HepG2 (cell line): Measurements from ENCODE around the gene FCHSD1. TPM values are rescaled to one million over a fixed set of nuclear protein-coding genes. Genes with fewer than 3 reads are reported as not detected.

ENCODE experiments used
- ATAC-seq: fragments of 200-7000 bp; cut with Tn5 transposase; 3 replicates; pipeline ENCODE4 v1.9.1; 2020; ENCODE audit warnings: mild to moderate bottlenecking, moderate library complexity
- BruUV-seq: library from RNA; stranded (reverse); fragments of 400-500 nt; replicated peaks from 2 replicates; lab custom pipeline; 2021; lab: Mats Ljungman, UMichigan
- CTCF ChIA-PET: fragments of 300-600 bp; formaldehyde crosslinking; extraction: SDS; loops from one replicate; lab custom pipeline; 2021; ENCODE audit warnings: low total read pairs, inconsistent platforms, low intra/inter-chr PET ratio; lab: Yijun Ruan, JAX
- POLR2A ChIA-PET: fragments of 350-600 bp; sonication (Branson Sonifier 250); formaldehyde crosslinking; loops from one replicate; lab custom pipeline; 2020; ENCODE audit warnings: antibody characterized with exemption, inconsistent platforms; lab: Yijun Ruan, JAX
- DNase-seq: peaks from one replicate; pipeline ENCODE4 v3.0.0-alpha.2; 2015; ENCODE audit warnings: low spot score
- FAIRE-seq: peaks from 3 replicates; lab custom pipeline; 2011; peaks lifted over from hg19 to GRCh38; lab: Jason Lieb, UNC
- H2AFZ ChIP-seq: one replicate; pipeline ENCODE4 v1.6.1; 2011; ENCODE audit warnings: low read length, inconsistent platforms
- H3K27ac ChIP-seq: fragments of 300-600 bp; 3 replicates; pipeline ENCODE4 v1.8.0; 2011; ENCODE audit warnings: mixed run types, mild to moderate bottlenecking, mixed read lengths, low read length, inconsistent platforms; ENCODE audit not compliant: insufficient read depth; ENCODE audit errors: extremely low read length
- H3K27me3 ChIP-seq, 2 experiments: fragments of 200-600 bp in 1 of 2; 2 replicates in 1 of 2; 3 replicates in 1 of 2; pipeline versions ENCODE4 v1.6.0 to v1.8.0; 2011; ENCODE audit warnings: low read length in 2 of 2, mild to moderate bottlenecking in 2 of 2, moderate library complexity in 2 of 2, inconsistent platforms in 1 of 2; ENCODE audit not compliant: insufficient read depth in 2 of 2, control insufficient read depth in 1 of 2
- H3K36me3 ChIP-seq, 2 experiments: fragments of 200-600 bp in 1 of 2; replicated peaks in 1 of 2; 2 replicates in 1 of 2; 3 replicates in 1 of 2; pipeline versions ENCODE4 v1.5.1 to v1.8.0; 2011; ENCODE audit warnings: low read length in 2 of 2, inconsistent platforms in 1 of 2; ENCODE audit not compliant: insufficient read depth in 2 of 2, control insufficient read depth in 1 of 2
- H3K4me1 ChIP-seq: 2 replicates; pipeline ENCODE4 v1.5.1; 2012; ENCODE audit warnings: low read length, inconsistent platforms; ENCODE audit not compliant: insufficient read depth
- H3K4me2 ChIP-seq: 2 replicates; pipeline ENCODE4 v1.6.0; 2011; ENCODE audit warnings: low read depth, low read length, inconsistent platforms
- H3K4me3 ChIP-seq, 3 experiments: fragments of 200-600 bp in 1 of 3; sonication (generic), shearing (Covaris generic) in 1 of 3; replicated peaks in 1 of 3; 2 replicates each; pipeline ENCODE4 v1.5.1; 2011 to 2016; ENCODE audit warnings: low read length in 3 of 3, inconsistent platforms in 2 of 3, low read depth in 2 of 3, mild to moderate bottlenecking in 2 of 3, control low read depth in 1 of 3, mixed read lengths in 1 of 3; ENCODE audit not compliant: insufficient read depth in 1 of 3
- H3K79me2 ChIP-seq: one replicate; pipeline ENCODE4 v1.6.1; 2011; ENCODE audit warnings: low read length, inconsistent platforms; ENCODE audit not compliant: insufficient read depth
- H3K9ac ChIP-seq: 2 replicates; pipeline ENCODE4 v1.6.0; 2011; ENCODE audit warnings: mild to moderate bottlenecking, low read depth, low read length, inconsistent platforms; ENCODE audit not compliant: insufficient read depth
- H3K9me3 ChIP-seq: 2 replicates; pipeline ENCODE4 v1.5.1; 2012; ENCODE audit warnings: mild to moderate bottlenecking, low read length
- H4K20me1 ChIP-seq: 2 replicates; pipeline ENCODE4 v1.6.0; 2011; ENCODE audit warnings: inconsistent platforms, mild to moderate bottlenecking, low read length, moderate library complexity; ENCODE audit not compliant: insufficient read depth
- GABPA ChIP-seq, 2 experiments: IDR thresholded peaks; 2 replicates each; pipeline ENCODE4 v1.6.1; 2011 to 2016; ENCODE audit warnings: low read depth in 2 of 2, low read length in 1 of 2, missing biosample characterization in 1 of 2, missing genetic modification characterization in 1 of 2
- HDAC6 ChIP-seq: fragments of 200-600 bp; sonication (generic); IDR thresholded peaks from 2 replicates; pipeline ENCODE4 v1.7.0; 2017; ENCODE audit warnings: mild to moderate bottlenecking, antibody characterized with exemption, low read length, low read depth
- HHEX ChIP-seq: IDR thresholded peaks from 2 replicates; pipeline ENCODE4 v1.6.1; 2016; ENCODE audit warnings: control low read depth
- PCBP2 ChIP-seq: fragments of 200-400 bp; formaldehyde crosslinking; optimal IDR thresholded peaks from 2 replicates; pipeline ENCODE3; 2018; ENCODE audit warnings: low read length, low read depth; ENCODE audit not compliant: poor library complexity, severe bottlenecking
- THYN1 ChIP-seq: sonication (generic); formaldehyde crosslinking; IDR thresholded peaks from 2 replicates; pipeline ENCODE4 v1.8.1; 2023; ENCODE audit warnings: low read depth, mild to moderate bottlenecking, moderate library complexity, missing genetic modification reagents, borderline replicate concordance
- ZFY ChIP-seq: sonication (generic); formaldehyde crosslinking; IDR thresholded peaks from 2 replicates; pipeline ENCODE4 v1.4.0; 2020; ENCODE audit warnings: missing genetic modification reagents
- ZNF343 ChIP-seq: sonication (generic); formaldehyde crosslinking; IDR thresholded peaks from 2 replicates; pipeline ENCODE4 v1.4.0; 2020; ENCODE audit warnings: mild to moderate bottlenecking, missing genetic modification reagents
- ZNF772 ChIP-seq: sonication (generic); formaldehyde crosslinking; IDR thresholded peaks from 2 replicates; pipeline ENCODE4 v1.5.0; 2020; ENCODE audit warnings: mild to moderate bottlenecking, missing genetic modification reagents
- WGBS: methylation state at CpG from one replicate; pipeline ENCODE4 v1.1.6; 2017; ENCODE audit warnings: low lambda C conversion rate; 5-methylcytosine and 5-hydroxymethylcytosine counted together
- in situ Hi-C: cut with HindIII; loops from 2 replicates; pipeline ENCODE4 v1.10.0; 2017; ENCODE audit warnings: low pct_unique_long_range_greater_than_20kb; ENCODE audit not compliant: extremely low pct_ligation_motif_present
- intact Hi-C: fragments of 100-400 bp; cut with micrococcal nuclease; formaldehyde crosslinking; loops from one replicate; pipeline ENCODE4 v1.10.0; 2022; ENCODE audit not compliant: unreplicated experiment
- polyA plus RNA-seq, 8 experiments: library from polyadenylated mRNA; depleted of rRNA in 3 of 8; stranded (reverse) in 7 of 8; unstranded in 1 of 8; fragments of >200 nt; fragmentation: Illumina TruSeq in 4 of 8; extraction: Trizol in 4 of 8; gene quantifications; 2 replicates each; pipeline versions ENCODE4 v1.2.1 to v1.2.3, GENCODE V29; 2011 to 2016; ENCODE audit warnings: low read depth in 4 of 8, missing spikeins in 1 of 8, mixed read lengths in 1 of 8; ENCODE audit not compliant: insufficient read depth in 1 of 8
- total RNA-seq, 5 experiments: library from RNA; depleted of rRNA; stranded (reverse); fragments of >200 nt; fragmentation: Illumina TruSeq; extraction: Trizol; gene quantifications; 2 replicates each; pipeline ENCODE4 v1.2.3, GENCODE V29; 2016; ENCODE audit warnings: low read depth in 1 of 5
- TF ChIP-seq, protein P1 (sequence below): sonication (generic); IDR thresholded peaks from 2 replicates; pipeline ENCODE4 v1.6.1; 2016; ENCODE audit warnings: low read depth, borderline replicate concordance
- TF ChIP-seq, protein P2 (sequence below): IDR thresholded peaks from 2 replicates; pipeline ENCODE4 v1.6.1; 2012; ENCODE audit warnings: low read depth, low read length, improper control_type of control experiment
- TF ChIP-seq, protein P3 (sequence below): IDR thresholded peaks from 2 replicates; pipeline ENCODE4 v1.6.1; 2016; ENCODE audit warnings: low read depth, control low read depth
- TF ChIP-seq, protein P4 (sequence below): sonication (generic); formaldehyde crosslinking; IDR thresholded peaks from 2 replicates; pipeline ENCODE4 v1.4.0; 2020; ENCODE audit warnings: mild to moderate bottlenecking, missing genetic modification reagents
- TF ChIP-seq, protein P5 (sequence below): sonication (generic); formaldehyde crosslinking; conservative IDR thresholded peaks from 2 replicates; pipeline ENCODE4 v1.8.0; 2022; ENCODE audit warnings: low read depth, missing genetic modification reagents

The FCHSD1 gene
- total and polyA plus RNA-seq, 2 of the 13 experiments (the other 11 are each of a cell fraction or from before 2014, with no cell fraction given), result 5.5 to 15.4 TPM

DNA sequence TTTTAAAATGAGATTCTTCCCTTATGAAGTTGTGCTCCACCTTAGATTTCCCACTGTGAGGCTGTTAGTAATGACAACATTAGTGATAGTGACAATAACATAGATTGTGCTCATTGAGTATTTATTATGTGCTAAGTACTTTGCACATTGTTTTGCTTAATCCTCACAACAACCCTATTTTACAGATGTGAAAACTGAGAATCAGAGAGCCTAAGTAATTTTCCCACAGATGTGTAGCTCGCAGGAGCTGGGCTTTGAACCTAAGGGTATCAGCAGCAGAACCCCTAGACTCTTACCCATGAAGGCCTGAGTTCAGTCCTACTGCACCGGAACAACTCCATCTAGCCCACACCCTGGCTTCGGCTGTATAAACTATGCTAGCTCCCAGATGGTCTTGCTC lies 46.4 kb upstream of the FCHSD1 start:
- Histone ChIP-seq H3K4me1 (peaks cover 8% of the 10 kb centered on the region; the same call in 1 of the 2 replicates), H2AFZ (no peak overlapping the region), H3K4me2 (no peak overlapping the region), H3K4me3 (no peak overlapping the region), H3K27me3 (peaks cover 16 to 59% of the 10 kb centered on the region in 2 experiments), H3K27ac (no peak overlapping the region), H4K20me1 (no peaks in the 10 kb centered on the region), H3K9ac (no peak overlapping the region), H3K9me3 (no peaks in the 10 kb centered on the region), H3K79me2 (no peaks in the 10 kb centered on the region), H3K36me3 (no peaks in the 10 kb centered on the region)
- ChIA-PET POLR2A (no interaction called here), CTCF (no interaction called here)
- WGBS, result 10% methylated on average over 2 of the region's 3 CpGs
- FAIRE-seq, result no peak
- no peak for ATAC-seq
- in situ Hi-C loops (loop anchor here (25.0 kb wide), 1 partner anchor 440 kb away; no protein-coding TSS in a partner anchor), intact Hi-C loops (no loop called here)
- no TSS peak for BruUV-seq
- DNase-seq, result no peak
- no peak for TF ChIP-seq THYN1
- TF ChIP-seq, protein P1, sequence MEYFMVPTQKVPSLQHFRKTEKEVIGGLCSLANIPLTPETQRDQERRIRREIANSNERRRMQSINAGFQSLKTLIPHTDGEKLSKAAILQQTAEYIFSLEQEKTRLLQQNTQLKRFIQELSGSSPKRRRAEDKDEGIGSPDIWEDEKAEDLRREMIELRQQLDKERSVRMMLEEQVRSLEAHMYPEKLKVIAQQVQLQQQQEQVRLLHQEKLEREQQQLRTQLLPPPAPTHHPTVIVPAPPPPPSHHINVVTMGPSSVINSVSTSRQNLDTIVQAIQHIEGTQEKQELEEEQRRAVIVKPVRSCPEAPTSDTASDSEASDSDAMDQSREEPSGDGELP, result no peak
- TF ChIP-seq, protein P2, sequence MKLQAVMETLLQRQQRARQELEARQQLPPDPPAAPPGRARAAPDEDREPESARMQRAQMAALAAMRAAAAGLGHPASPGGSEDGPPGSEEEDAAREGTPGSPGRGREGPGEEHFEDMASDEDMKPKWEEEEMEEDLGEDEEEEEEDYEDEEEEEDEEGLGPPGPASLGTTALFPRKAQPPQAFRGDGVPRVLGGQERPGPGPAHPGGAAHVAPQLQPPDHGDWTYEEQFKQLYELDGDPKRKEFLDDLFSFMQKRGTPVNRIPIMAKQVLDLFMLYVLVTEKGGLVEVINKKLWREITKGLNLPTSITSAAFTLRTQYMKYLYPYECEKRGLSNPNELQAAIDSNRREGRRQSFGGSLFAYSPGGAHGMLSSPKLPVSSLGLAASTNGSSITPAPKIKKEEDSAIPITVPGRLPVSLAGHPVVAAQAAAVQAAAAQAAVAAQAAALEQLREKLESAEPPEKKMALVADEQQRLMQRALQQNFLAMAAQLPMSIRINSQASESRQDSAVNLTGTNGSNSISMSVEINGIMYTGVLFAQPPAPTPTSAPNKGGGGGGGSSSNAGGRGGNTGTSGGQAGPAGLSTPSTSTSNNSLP, result no peak
- no peak for TF ChIP-seq HHEX (CRISPR knock-in tag)
- TF ChIP-seq HDAC6, result no peak
- no peak for TF ChIP-seq GABPA (IDR thresholded peaks at IDR 0.05; ENCODE audit: low read depth, low read length)
- TF ChIP-seq GABPA (CRISPR knock-in tag; IDR thresholded peaks at IDR 0.05; ENCODE audit: low read depth), result no peak
- TF ChIP-seq, protein P3, sequence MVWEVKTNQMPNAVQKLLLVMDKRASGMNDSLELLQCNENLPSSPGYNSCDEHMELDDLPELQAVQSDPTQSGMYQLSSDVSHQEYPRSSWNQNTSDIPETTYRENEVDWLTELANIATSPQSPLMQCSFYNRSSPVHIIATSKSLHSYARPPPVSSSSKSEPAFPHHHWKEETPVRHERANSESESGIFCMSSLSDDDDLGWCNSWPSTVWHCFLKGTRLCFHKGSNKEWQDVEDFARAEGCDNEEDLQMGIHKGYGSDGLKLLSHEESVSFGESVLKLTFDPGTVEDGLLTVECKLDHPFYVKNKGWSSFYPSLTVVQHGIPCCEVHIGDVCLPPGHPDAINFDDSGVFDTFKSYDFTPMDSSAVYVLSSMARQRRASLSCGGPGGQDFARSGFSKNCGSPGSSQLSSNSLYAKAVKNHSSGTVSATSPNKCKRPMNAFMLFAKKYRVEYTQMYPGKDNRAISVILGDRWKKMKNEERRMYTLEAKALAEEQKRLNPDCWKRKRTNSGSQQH, result no peak
- TF ChIP-seq ZNF772 (CRISPR knock-in tag), result no peak
- no peak for TF ChIP-seq ZFY (CRISPR knock-in tag)
- TF ChIP-seq, protein P4, sequence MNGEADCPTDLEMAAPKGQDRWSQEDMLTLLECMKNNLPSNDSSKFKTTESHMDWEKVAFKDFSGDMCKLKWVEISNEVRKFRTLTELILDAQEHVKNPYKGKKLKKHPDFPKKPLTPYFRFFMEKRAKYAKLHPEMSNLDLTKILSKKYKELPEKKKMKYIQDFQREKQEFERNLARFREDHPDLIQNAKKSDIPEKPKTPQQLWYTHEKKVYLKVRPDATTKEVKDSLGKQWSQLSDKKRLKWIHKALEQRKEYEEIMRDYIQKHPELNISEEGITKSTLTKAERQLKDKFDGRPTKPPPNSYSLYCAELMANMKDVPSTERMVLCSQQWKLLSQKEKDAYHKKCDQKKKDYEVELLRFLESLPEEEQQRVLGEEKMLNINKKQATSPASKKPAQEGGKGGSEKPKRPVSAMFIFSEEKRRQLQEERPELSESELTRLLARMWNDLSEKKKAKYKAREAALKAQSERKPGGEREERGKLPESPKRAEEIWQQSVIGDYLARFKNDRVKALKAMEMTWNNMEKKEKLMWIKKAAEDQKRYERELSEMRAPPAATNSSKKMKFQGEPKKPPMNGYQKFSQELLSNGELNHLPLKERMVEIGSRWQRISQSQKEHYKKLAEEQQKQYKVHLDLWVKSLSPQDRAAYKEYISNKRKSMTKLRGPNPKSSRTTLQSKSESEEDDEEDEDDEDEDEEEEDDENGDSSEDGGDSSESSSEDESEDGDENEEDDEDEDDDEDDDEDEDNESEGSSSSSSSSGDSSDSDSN (CRISPR knock-in tag), result no peak
- TF ChIP-seq PCBP2, result no peak
- TF ChIP-seq ZNF343 (CRISPR knock-in tag), result no peak
- TF ChIP-seq, protein P5, sequence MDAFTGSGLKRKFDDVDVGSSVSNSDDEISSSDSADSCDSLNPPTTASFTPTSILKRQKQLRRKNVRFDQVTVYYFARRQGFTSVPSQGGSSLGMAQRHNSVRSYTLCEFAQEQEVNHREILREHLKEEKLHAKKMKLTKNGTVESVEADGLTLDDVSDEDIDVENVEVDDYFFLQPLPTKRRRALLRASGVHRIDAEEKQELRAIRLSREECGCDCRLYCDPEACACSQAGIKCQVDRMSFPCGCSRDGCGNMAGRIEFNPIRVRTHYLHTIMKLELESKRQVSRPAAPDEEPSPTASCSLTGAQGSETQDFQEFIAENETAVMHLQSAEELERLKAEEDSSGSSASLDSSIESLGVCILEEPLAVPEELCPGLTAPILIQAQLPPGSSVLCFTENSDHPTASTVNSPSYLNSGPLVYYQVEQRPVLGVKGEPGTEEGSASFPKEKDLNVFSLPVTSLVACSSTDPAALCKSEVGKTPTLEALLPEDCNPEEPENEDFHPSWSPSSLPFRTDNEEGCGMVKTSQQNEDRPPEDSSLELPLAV (CRISPR knock-in tag), result no peak
